Esophagus muscularis mucosa (tissue), 4 donors: ENCODE measurements around the gene HPCA.

ENCODE experiments used
- EP300 ChIP-seq: sonication (generic); formaldehyde crosslinking; IDR thresholded peaks from one replicate; pipeline ENCODE4 v1.6.1; 2017; ENCODE audit warnings: antibody characterized with exemption
- POLR2A ChIP-seq: fragments of 450-650 bp; IDR thresholded peaks from one replicate; pipeline ENCODE4 v1.6.1; 2017; ENCODE audit warnings: antibody characterized with exemption, moderate library complexity, mild to moderate bottlenecking, low read depth
- POLR2AphosphoS5 ChIP-seq, 2 donors: sonication (generic); formaldehyde crosslinking; IDR thresholded peaks; one replicate each; pipeline ENCODE4 v1.6.1; 2017; ENCODE audit warnings: antibody characterized with exemption in 2 of 2
- TF ChIP-seq, protein P1 (sequence below), 3 experiments: fragments of 200-600 bp in 2 of 3; fragments of 450-650 bp in 1 of 3; sonication (generic) in 2 of 3; IDR thresholded peaks; one replicate each; pipeline ENCODE4 v1.5.1; 2017 to 2019; ENCODE audit warnings: antibody characterized with exemption in 3 of 3, mild to moderate bottlenecking in 2 of 3, moderate library complexity in 1 of 3

DNA sequence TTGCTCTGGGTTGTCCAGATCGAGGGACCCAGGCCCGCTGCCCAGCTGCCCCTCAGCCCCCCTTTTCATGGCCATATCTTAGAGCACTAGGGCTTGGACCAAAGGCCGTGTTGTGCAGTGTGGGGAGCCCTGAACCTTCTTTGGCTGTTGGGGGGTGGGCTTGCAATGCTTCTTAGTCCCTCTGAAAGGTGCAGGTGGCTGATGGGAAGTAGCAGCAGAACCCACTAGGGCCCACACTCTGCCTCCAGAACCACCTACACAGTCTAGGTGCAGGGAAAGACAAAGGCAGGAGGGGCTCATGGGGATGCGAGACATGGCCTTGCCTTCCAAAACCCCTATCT is 2.3 kb upstream of the HPCA start:
- TF ChIP-seq, protein P1, sequence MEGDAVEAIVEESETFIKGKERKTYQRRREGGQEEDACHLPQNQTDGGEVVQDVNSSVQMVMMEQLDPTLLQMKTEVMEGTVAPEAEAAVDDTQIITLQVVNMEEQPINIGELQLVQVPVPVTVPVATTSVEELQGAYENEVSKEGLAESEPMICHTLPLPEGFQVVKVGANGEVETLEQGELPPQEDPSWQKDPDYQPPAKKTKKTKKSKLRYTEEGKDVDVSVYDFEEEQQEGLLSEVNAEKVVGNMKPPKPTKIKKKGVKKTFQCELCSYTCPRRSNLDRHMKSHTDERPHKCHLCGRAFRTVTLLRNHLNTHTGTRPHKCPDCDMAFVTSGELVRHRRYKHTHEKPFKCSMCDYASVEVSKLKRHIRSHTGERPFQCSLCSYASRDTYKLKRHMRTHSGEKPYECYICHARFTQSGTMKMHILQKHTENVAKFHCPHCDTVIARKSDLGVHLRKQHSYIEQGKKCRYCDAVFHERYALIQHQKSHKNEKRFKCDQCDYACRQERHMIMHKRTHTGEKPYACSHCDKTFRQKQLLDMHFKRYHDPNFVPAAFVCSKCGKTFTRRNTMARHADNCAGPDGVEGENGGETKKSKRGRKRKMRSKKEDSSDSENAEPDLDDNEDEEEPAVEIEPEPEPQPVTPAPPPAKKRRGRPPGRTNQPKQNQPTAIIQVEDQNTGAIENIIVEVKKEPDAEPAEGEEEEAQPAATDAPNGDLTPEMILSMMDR (IDR thresholded peaks at IDR 0.05), result no peak
- TF ChIP-seq POLR2A (no peak), EP300 (no peak), POLR2AphosphoS5 (IDR thresholded peaks at IDR 0.05) (no peak)
